HG03565 (cell line): ENCODE data around the gene TAF1B.

Experiments
- ATAC-seq: cut with Tn5 transposase; IDR thresholded peaks from one replicate; pipeline ENCODE4 v1.9.1; 2021; ENCODE audit warnings: mild to moderate bottlenecking, moderate library complexity; ENCODE audit not compliant: unreplicated experiment

The TAF1B gene

GRCh38 chr2:9843229-9844035, at the start of gene TAF1B:
TSS of gene TAF1B (plus strand) at chr2:9843474. CDS start at chr2:9843542, 68 bp downstream.
- ATAC-seq, result peak; percentile 71

- no peak for ATAC-seq
Measured at GRCh38 chr2:9793918-9794717, 49.2 kb upstream of the TAF1B start.

- ATAC-seq, result no peak
Measured at GRCh38 chr2:9795071-9795470, 48.2 kb upstream of the TAF1B start.

- ATAC-seq, result no peak
Measured at GRCh38 chr2:9796056-9797010, 46.9 kb upstream of the TAF1B start.

- ATAC-seq, result no peak
Measured at GRCh38 chr2:9797086-9797485, 46.2 kb upstream of the TAF1B start.

- no peak for ATAC-seq
Measured at GRCh38 chr2:9797681-9798556, 45.4 kb upstream of the TAF1B start.

GRCh38 chr2:9799011-9799596, 44.2 kb upstream of the TAF1B start:
- ATAC-seq, result no peak

GRCh38 chr2:9799729-9800632, 43.3 kb upstream of the TAF1B start:
- peak; percentile 81 for ATAC-seq

GRCh38 chr2:9800639-9800974, 42.7 kb upstream of the TAF1B start:
- no peak for ATAC-seq

- no peak for ATAC-seq
Measured at GRCh38 chr2:9800975-9801726, 42.1 kb upstream of the TAF1B start.

- ATAC-seq, result no peak
Measured at GRCh38 chr2:9802576-9802993, 40.7 kb upstream of the TAF1B start.

GRCh38 chr2:9803023-9803805, 40.1 kb upstream of the TAF1B start:
- no peak for ATAC-seq

GRCh38 chr2:9805435-9806297, 37.6 kb upstream of the TAF1B start:
- ATAC-seq, result no peak

GRCh38 chr2:9806298-9806610, 37.0 kb upstream of the TAF1B start:
- ATAC-seq, result no peak

GRCh38 chr2:9806656-9807055, 36.6 kb upstream of the TAF1B start:
- no peak for ATAC-seq

- ATAC-seq, result no peak
Measured at GRCh38 chr2:9807056-9807455, 36.2 kb upstream of the TAF1B start.
